GM23338 (cell line): ENCODE measurements around the gene CEP131.

Source experiments
- CREB1 ChIP-seq: fragments of 250-450 bp; sonication (Bioruptor Pico); IDR thresholded peaks from 2 replicates; pipeline ENCODE4 v1.5.0; 2020; ENCODE audit warnings: low read depth, mild to moderate bottlenecking, moderate library complexity
- CTCF ChIP-seq, 2 experiments: fragments of 200-600 bp in 1 of 2; sonication (generic) in 1 of 2; conservative IDR thresholded peaks; 2 replicates each; pipeline versions ENCODE4 v1.5.1 to v1.6.1; 2016 to 2017; ENCODE audit warnings: antibody characterized with exemption in 2 of 2, low read depth in 2 of 2, mild to moderate bottlenecking in 2 of 2, moderate library complexity in 1 of 2
- EZH2 ChIP-seq: fragments of 200-600 bp; sonication (generic); IDR thresholded peaks from one replicate; pipeline ENCODE4 v1.8.0; 2017; ENCODE audit warnings: antibody characterized with exemption, mild to moderate bottlenecking, low read depth; ENCODE audit not compliant: unreplicated experiment
- EZH2phosphoT487 ChIP-seq: fragments of 200-600 bp; sonication (generic); IDR thresholded peaks from one replicate; pipeline ENCODE4 v1.8.1; 2018; ENCODE audit warnings: antibody characterized with exemption; ENCODE audit not compliant: unreplicated experiment
- JUNB ChIP-seq: IDR thresholded peaks from one replicate; pipeline ENCODE4 v1.6.1; 2016; ENCODE audit warnings: antibody characterized with exemption; ENCODE audit not compliant: unreplicated experiment
- NANOG ChIP-seq: IDR thresholded peaks from 2 replicates; pipeline ENCODE4 v1.6.1; 2016; ENCODE audit warnings: antibody characterized with exemption, borderline replicate concordance
- POLR2AphosphoS5 ChIP-seq: IDR thresholded peaks from 2 replicates; pipeline ENCODE4 v1.6.1; 2016; ENCODE audit warnings: antibody characterized with exemption, low read depth
- ZNF331 ChIP-seq: fragments of 250-450 bp; sonication (Bioruptor Pico); IDR thresholded peaks from 2 replicates; pipeline ENCODE4 v1.5.0; 2020; ENCODE audit warnings: low read depth, mild to moderate bottlenecking, moderate library complexity
- TF ChIP-seq, protein P1 (sequence below): IDR thresholded peaks from one replicate; pipeline ENCODE4 v1.6.1; 2018; ENCODE audit warnings: antibody characterized with exemption; ENCODE audit not compliant: unreplicated experiment

DNA sequence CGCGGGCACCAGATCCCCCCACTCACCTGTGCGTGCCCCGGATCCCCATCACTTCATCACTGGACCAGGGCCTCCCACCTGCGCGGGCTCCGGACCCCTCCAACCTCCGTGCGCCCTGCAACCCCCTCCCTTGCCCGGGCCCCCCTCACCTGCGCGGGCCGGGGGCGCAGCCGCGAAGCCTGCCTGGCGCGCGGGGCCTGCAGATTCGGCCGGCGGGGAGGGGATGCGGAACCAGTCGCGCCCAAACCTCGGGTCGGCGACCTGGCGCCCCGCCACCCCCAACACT, 202 bp downstream of the CEP131 start:
- no peak for TF ChIP-seq CREB1
- TF ChIP-seq CTCF (conservative IDR thresholded peaks at IDR 0.05; ENCODE audit: low read depth in 2 of 2) = no peak
- TF ChIP-seq, protein P1, sequence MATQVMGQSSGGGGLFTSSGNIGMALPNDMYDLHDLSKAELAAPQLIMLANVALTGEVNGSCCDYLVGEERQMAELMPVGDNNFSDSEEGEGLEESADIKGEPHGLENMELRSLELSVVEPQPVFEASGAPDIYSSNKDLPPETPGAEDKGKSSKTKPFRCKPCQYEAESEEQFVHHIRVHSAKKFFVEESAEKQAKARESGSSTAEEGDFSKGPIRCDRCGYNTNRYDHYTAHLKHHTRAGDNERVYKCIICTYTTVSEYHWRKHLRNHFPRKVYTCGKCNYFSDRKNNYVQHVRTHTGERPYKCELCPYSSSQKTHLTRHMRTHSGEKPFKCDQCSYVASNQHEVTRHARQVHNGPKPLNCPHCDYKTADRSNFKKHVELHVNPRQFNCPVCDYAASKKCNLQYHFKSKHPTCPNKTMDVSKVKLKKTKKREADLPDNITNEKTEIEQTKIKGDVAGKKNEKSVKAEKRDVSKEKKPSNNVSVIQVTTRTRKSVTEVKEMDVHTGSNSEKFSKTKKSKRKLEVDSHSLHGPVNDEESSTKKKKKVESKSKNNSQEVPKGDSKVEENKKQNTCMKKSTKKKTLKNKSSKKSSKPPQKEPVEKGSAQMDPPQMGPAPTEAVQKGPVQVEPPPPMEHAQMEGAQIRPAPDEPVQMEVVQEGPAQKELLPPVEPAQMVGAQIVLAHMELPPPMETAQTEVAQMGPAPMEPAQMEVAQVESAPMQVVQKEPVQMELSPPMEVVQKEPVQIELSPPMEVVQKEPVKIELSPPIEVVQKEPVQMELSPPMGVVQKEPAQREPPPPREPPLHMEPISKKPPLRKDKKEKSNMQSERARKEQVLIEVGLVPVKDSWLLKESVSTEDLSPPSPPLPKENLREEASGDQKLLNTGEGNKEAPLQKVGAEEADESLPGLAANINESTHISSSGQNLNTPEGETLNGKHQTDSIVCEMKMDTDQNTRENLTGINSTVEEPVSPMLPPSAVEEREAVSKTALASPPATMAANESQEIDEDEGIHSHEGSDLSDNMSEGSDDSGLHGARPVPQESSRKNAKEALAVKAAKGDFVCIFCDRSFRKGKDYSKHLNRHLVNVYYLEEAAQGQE = no peak
- TF ChIP-seq EZH2phosphoT487 = no peak
- no peak for TF ChIP-seq NANOG
- no peak for TF ChIP-seq POLR2AphosphoS5
- no peak for TF ChIP-seq JUNB
- TF ChIP-seq EZH2 = no peak
- TF ChIP-seq ZNF331 (CRISPR knock-in tag) = no peak
